Activated CD4-positive, CD25-positive, alpha-beta regulatory T cell treated with anti-CD3 and anti-CD28 coated beads, Interleukin-2, amount 50 U/mL, for 72 hours (primary cell): ENCODE results near the gene EPB41L4A.
"Not testable (repeated sequence)": the region's sequence is repeated elsewhere in the genome, so short reads cannot be mapped to it uniquely, and the experiment has no call there.

Experiments used
- DNase-seq: peaks from one replicate; pipeline ENCODE4 v3.0.0; 2021

Gene EPB41L4A

GRCh38 chr5:112247960-112248359 lies 171.1 kb downstream of the EPB41L4A start:
- no peak for DNase-seq

GRCh38 chr5:112245656-112246055 lies 173.4 kb downstream of the EPB41L4A start:
- DNase-seq, result no peak

GRCh38 chr5:112239996-112240395 lies 179.1 kb downstream of the EPB41L4A start:
- DNase-seq, result no peak

- DNase-seq, result no peak
Measured at GRCh38 chr5:112238473-112238872, 180.6 kb downstream of the EPB41L4A start.

GRCh38 chr5:112237456-112237855 lies 181.6 kb downstream of the EPB41L4A start:
- DNase-seq, result no peak

- no peak for DNase-seq
Measured at GRCh38 chr5:112234000-112234399, 185.1 kb downstream of the EPB41L4A start.

- no peak for DNase-seq
Measured at GRCh38 chr5:112232667-112233066, 186.4 kb downstream of the EPB41L4A start.

GRCh38 chr5:112230606-112231005 lies 188.5 kb downstream of the EPB41L4A start:
- DNase-seq, result no peak

- no peak for DNase-seq
Measured at GRCh38 chr5:112228667-112229066, 190.4 kb downstream of the EPB41L4A start.

- no peak for DNase-seq
Measured at GRCh38 chr5:112227911-112228631, 191.0 kb downstream of the EPB41L4A start.

- no peak for DNase-seq
Measured at GRCh38 chr5:112226215-112226614, 192.9 kb downstream of the EPB41L4A start.

GRCh38 chr5:112222997-112223396 lies 196.1 kb downstream of the EPB41L4A start:
- DNase-seq, result not testable (repeated sequence)

GRCh38 chr5:112221128-112221527 lies 197.9 kb downstream of the EPB41L4A start:
- no peak for DNase-seq

- DNase-seq, result no peak
Measured at GRCh38 chr5:112219000-112219399, 200.1 kb downstream of the EPB41L4A start.

- DNase-seq, result no peak
Measured at GRCh38 chr5:112217843-112218579, 201.1 kb downstream of the EPB41L4A start.

- DNase-seq, result no peak
Measured at GRCh38 chr5:112216140-112216539, 202.9 kb downstream of the EPB41L4A start.

GRCh38 chr5:112210430-112211005 lies 208.6 kb downstream of the EPB41L4A start:
- DNase-seq, result no peak

GRCh38 chr5:112208699-112209615 lies 210.1 kb downstream of the EPB41L4A start:
- DNase-seq, result no peak

GRCh38 chr5:112208195-112208594 lies 210.9 kb downstream of the EPB41L4A start:
- not testable (repeated sequence) for DNase-seq

- DNase-seq, result no peak
Measured at GRCh38 chr5:112205846-112206245, 213.2 kb downstream of the EPB41L4A start.

- no peak for DNase-seq
Measured at GRCh38 chr5:112203229-112203628, 215.8 kb downstream of the EPB41L4A start.

GRCh38 chr5:112202694-112203093 lies 216.4 kb downstream of the EPB41L4A start:
- no peak for DNase-seq

GRCh38 chr5:112201141-112201540 lies 217.9 kb downstream of the EPB41L4A start:
- DNase-seq, result no peak
